Thyroid gland (tissue), 4 donors: ENCODE results near the gene CCDC149. TPM values are rescaled to one million over a fixed set of nuclear protein-coding genes. Genes with fewer than 3 reads are reported as not detected.

Source experiments
- DNase-seq, 2 donors: peaks; one replicate each; pipeline ENCODE4 v3.0.0-alpha.2; 2019
- H3K27ac ChIP-seq, 3 donors: fragments of 200-600 bp; sonication (generic); 1 replicate in 2 of 3; 2 replicates in 1 of 3; pipeline ENCODE4 v1.5.1; 2016 to 2019; ENCODE audit warnings: mild to moderate bottlenecking in 1 of 3, moderate library complexity in 1 of 3
- H3K27me3 ChIP-seq: fragments of 200-600 bp; sonication (generic); one replicate; pipeline ENCODE4 v1.5.1; 2019
- H3K36me3 ChIP-seq, 2 donors: fragments of 200-600 bp; sonication (generic); one replicate each; pipeline ENCODE4 v1.5.1; 2016 to 2019
- H3K4me1 ChIP-seq, 2 donors: fragments of 200-600 bp; sonication (generic); one replicate each; pipeline ENCODE4 v1.5.1; 2017 to 2019
- H3K4me3 ChIP-seq, 3 donors: fragments of 200-600 bp; sonication (generic); replicated peaks in 1 of 3; 1 replicate in 2 of 3; 2 replicates in 1 of 3; pipeline ENCODE4 v1.5.1; 2016; ENCODE audit warnings: mild to moderate bottlenecking in 1 of 3
- H3K9me3 ChIP-seq: fragments of 200-600 bp; sonication (generic); one replicate; pipeline ENCODE4 v1.5.1; 2017
- POLR2A ChIP-seq, 2 donors: fragments of 450-650 bp; IDR thresholded peaks; one replicate each; pipeline ENCODE4 v1.6.1; 2017; ENCODE audit warnings: antibody characterized with exemption in 2 of 2, mild to moderate bottlenecking in 2 of 2, moderate library complexity in 1 of 2
- WGBS, 2 donors: methylation state at CpG; one replicate each; pipeline ENCODE4 v1.1.5; 2017; 5-methylcytosine and 5-hydroxymethylcytosine counted together
- intact Hi-C: fragments of 100-400 bp; cut with DNase I; formaldehyde crosslinking; loops from one replicate; pipeline ENCODE4 v1.15.1; 2023
- total RNA-seq, 4 donors: library from RNA; depleted of rRNA; stranded (reverse); fragments of >200 nt; gene quantifications; one replicate each; pipeline ENCODE4 v1.2.3, GENCODE V29; 2016
- TF ChIP-seq, protein P1 (sequence below), 6 experiments: fragments of 200-600 bp in 3 of 6; fragments of 450-650 bp in 3 of 6; sonication (generic) in 3 of 6; IDR thresholded peaks; one replicate each; pipeline ENCODE4 v1.5.1; 2016 to 2019; ENCODE audit warnings: antibody characterized with exemption in 6 of 6, mild to moderate bottlenecking in 2 of 6, inconsistent platforms in 1 of 6, moderate library complexity in 1 of 6

The CCDC149 gene
- total RNA-seq, 4 donors from 2014 or later, result 19.3 to 29.2 (median 21.8) TPM

DNA sequence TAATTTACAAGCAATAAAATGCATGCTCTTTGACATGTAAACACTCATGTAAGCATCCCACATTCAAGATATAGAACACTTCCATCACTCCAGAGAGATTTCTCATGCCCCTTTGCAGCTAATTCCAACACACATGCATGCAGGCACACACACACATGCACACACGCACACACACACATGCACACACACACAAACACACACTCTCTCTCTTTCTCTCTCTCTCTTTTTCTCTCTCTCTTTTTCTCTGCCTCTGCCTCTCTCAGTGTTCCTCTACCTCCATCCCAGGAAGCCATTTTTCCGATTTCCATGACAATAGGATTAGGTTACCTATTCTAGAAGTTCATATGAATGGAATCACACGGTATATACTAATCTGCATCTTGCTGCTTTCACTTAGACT is 129.3 kb downstream of the CCDC149 start:
- peaks cover 11 to 21% of the 10 kb centered on the region in 2 donors for H3K4me1 ChIP-seq
- intact Hi-C loops, result no loop called here
- no peak overlapping the region for H3K4me3 ChIP-seq
- no peak overlapping the region for H3K27ac ChIP-seq
- no peaks in the 10 kb centered on the region for H3K9me3 ChIP-seq
- no peak for TF ChIP-seq POLR2A (IDR thresholded peaks at IDR 0.05)
- TF ChIP-seq, protein P1, sequence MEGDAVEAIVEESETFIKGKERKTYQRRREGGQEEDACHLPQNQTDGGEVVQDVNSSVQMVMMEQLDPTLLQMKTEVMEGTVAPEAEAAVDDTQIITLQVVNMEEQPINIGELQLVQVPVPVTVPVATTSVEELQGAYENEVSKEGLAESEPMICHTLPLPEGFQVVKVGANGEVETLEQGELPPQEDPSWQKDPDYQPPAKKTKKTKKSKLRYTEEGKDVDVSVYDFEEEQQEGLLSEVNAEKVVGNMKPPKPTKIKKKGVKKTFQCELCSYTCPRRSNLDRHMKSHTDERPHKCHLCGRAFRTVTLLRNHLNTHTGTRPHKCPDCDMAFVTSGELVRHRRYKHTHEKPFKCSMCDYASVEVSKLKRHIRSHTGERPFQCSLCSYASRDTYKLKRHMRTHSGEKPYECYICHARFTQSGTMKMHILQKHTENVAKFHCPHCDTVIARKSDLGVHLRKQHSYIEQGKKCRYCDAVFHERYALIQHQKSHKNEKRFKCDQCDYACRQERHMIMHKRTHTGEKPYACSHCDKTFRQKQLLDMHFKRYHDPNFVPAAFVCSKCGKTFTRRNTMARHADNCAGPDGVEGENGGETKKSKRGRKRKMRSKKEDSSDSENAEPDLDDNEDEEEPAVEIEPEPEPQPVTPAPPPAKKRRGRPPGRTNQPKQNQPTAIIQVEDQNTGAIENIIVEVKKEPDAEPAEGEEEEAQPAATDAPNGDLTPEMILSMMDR (IDR thresholded peaks at IDR 0.05), result no peak
- H3K27me3 ChIP-seq, result no peaks in the 10 kb centered on the region
- 80 to 81% methylated on average over 3 of the region's 3 CpGs for WGBS, 2 donors
- no peaks in the 10 kb centered on the region for H3K36me3 ChIP-seq
- DNase-seq, result no peak

GRCh38 chr4:24781999-24782745 is 130.7 kb downstream of the CCDC149 start:
- intact Hi-C loops, result no loop called here

DNA sequence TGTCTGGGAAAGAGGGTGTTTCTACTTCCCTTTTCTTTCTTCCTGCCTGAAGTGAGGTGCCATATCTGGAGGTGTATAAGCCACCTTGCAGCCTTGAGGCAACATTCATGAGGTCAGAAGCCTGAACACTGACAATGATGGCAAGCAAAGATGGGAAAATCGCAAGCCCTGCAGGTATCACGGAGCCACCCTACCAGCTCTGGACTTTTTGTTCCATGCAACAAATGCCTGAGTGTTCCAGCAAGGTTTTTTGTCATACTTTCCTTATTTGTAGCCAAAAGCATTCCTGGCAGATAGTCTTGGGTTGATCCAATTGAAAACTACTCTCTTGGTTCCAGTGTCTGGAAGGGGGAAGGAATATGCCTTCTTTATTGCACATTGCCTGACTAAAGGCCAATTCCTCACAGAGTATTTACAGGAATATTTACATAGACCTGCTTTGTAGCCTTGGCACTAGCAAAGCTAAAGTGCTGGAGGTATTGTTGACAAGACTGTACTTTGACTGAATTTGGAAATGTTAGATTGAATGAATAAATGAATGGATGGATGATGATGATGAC is 131.8 kb downstream of the CCDC149 start:
- Histone ChIP-seq H3K36me3 (no peaks in the 10 kb centered on the region), H3K27ac (no peak overlapping the region), H3K4me3 (no peak overlapping the region), H3K4me1 (peaks cover 11 to 21% of the 10 kb centered on the region in 2 donors), H3K27me3 (no peaks in the 10 kb centered on the region), H3K9me3 (no peaks in the 10 kb centered on the region)
- TF ChIP-seq, protein P1 (IDR thresholded peaks at IDR 0.05), result no peak
- no peak for TF ChIP-seq POLR2A (IDR thresholded peaks at IDR 0.05)
- 90 to 100% methylated on average over 2 of the region's 2 CpGs for WGBS, 2 donors
- no peak for DNase-seq
- intact Hi-C loops, result no loop called here

More at GRCh38 chr4:24781999-24782745, 130.7 kb downstream of the CCDC149 start:
- 35 to 44% methylated on average over 6 of the region's 6 CpGs for WGBS, 2 donors
- Histone ChIP-seq H3K4me1 (peaks cover 11 to 21% of the 10 kb centered on the region in 2 donors), H3K36me3 (no peaks in the 10 kb centered on the region), H3K4me3 (no peak overlapping the region), H3K27me3 (no peaks in the 10 kb centered on the region), H3K9me3 (no peaks in the 10 kb centered on the region), H3K27ac (no peak overlapping the region)
- TF ChIP-seq, protein P1 (IDR thresholded peaks at IDR 0.05), result no peak
- no peak for TF ChIP-seq POLR2A (IDR thresholded peaks at IDR 0.05)
- DNase-seq, result no peak

DNA sequence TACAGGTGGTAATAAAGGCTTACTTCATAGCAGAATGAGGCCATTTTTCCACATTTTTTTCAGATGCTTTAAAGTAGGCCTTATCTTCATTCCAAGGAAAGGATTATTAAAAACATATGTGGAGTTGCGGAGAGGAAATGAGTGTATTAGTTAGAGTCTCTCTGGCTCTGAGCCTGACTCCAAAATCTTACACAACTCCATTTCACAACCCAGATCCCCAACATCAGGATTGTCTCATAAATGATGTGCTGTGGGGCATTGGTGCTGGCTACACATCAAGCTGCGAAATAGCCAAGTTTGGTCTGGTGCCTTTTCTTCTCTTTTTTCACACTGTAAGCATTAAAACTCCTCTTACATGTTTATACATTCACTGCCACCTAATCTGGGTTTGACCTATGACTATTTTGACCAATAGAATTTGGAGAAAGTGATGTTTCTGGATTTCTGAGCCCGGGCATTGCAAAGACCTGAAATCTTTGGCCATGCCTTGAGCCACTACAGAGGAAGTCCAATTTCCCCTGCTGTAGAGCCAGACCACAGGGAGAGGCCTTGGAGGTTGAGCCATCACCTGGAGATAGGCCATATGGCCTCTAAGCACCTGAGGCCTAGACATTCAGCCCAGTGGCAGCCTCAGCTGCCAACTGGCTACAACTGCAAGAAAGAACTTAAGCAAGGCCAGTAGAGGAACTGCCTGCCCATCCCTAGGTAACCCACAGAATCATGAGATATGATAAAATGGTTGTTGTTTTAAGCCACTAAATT is 134.2 kb downstream of the CCDC149 start:
- no peaks in the 10 kb centered on the region for H3K27me3 ChIP-seq
- no peak for TF ChIP-seq POLR2A (IDR thresholded peaks at IDR 0.05)
- TF ChIP-seq, protein P1 (IDR thresholded peaks at IDR 0.05), result no peak
- no peak for DNase-seq
- H3K27ac ChIP-seq, result no peak overlapping the region
- peaks cover 11 to 24% of the 10 kb centered on the region in 2 donors for H3K4me1 ChIP-seq
- no peaks in the 10 kb centered on the region for H3K36me3 ChIP-seq
- no peaks in the 10 kb centered on the region for H3K9me3 ChIP-seq
- intact Hi-C loops, result no loop called here
- 44 to 52% methylated on average over 3 of the region's 3 CpGs for WGBS, 2 donors
- no peak overlapping the region for H3K4me3 ChIP-seq
